BJ (cell line): Measurements from ENCODE around the gene AK2. TPM values are rescaled to one million over a fixed set of nuclear protein-coding genes. Genes with fewer than 3 reads are reported as not detected.
"Not testable (repeated sequence)": the region's sequence is repeated elsewhere in the genome, so short reads cannot be mapped to it uniquely, and the experiment has no call there.

Experiments used
- CTCF ChIA-PET: fragments of 350-600 bp; formaldehyde crosslinking; extraction: SDS; loops from one replicate; lab custom pipeline; 2021; ENCODE audit warnings: antibody characterized with exemption, inconsistent platforms; lab: Yijun Ruan, JAX
- POLR2A ChIA-PET: fragments of 300-600 bp; sonication (Branson Sonifier 250); formaldehyde crosslinking; extraction: SDS; loops from one replicate; lab custom pipeline; 2021; ENCODE audit warnings: antibody characterized with exemption; lab: Charles Lee
- DNase-seq: peaks from one replicate; pipeline ENCODE4 v3.0.0-alpha.2; 2011; ENCODE audit warnings: low read depth
- H3K27me3 ChIP-seq: 2 replicates; pipeline ENCODE4 v1.6.0; 2011; ENCODE audit warnings: low read length; ENCODE audit not compliant: control insufficient read depth, insufficient read depth
- H3K36me3 ChIP-seq: 2 replicates; pipeline ENCODE4 v1.5.1; 2011; ENCODE audit warnings: low read length; ENCODE audit not compliant: control insufficient read depth, insufficient read depth
- H3K4me3 ChIP-seq: 2 replicates; pipeline ENCODE4 v1.5.1; 2011; ENCODE audit warnings: low read depth, mild to moderate bottlenecking, control low read depth, low read length
- polyA plus RNA-seq: library from polyadenylated mRNA; depleted of rRNA; stranded (reverse); fragments of >200 nt; gene quantifications from 2 replicates; pipeline ENCODE4 v1.2.3, GENCODE V29; 2011
- TF ChIP-seq, protein P1 (sequence below): IDR thresholded peaks from 2 replicates; pipeline ENCODE4 v1.5.1; 2011; ENCODE audit warnings: low read depth, mild to moderate bottlenecking, control low read depth, inconsistent platforms, low read length, moderate library complexity; ENCODE audit not compliant: insufficient read depth

Gene AK2
- polyA plus RNA-seq, 1 experiment = 131 TPM

DNA sequence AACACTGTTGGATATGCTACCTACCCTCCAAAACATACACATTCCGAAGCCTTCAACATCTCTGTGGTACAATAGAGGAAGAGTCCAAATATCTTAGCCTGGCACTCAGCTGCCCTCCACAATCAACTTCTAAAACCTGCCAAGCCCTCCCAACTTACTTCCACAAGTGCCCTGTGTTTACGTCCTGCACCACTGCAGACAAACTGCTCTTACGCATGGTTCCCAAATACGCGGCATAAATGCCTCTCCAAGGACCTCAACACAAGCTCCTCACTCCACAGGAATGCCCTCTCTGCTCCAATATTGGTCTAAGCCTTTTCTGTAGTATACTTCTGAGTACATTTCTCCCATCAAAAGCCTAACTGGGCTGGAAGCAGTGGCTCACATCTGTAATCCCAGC is 6.8 kb downstream of the AK2 start:
- H3K4me3 ChIP-seq = no peak overlapping the region
- ChIA-PET POLR2A (no interaction called here), CTCF (interaction anchor here (0.9 to 1.3 kb wide), 4 partner anchors 10 to 93 kb away, joined by 3 to 4 read pairs (median 3); no protein-coding TSS in a partner anchor)
- no peaks in the 10 kb centered on the region for H3K27me3 ChIP-seq
- peaks cover 4% of the 10 kb centered on the region for H3K36me3 ChIP-seq
- TF ChIP-seq, protein P1, sequence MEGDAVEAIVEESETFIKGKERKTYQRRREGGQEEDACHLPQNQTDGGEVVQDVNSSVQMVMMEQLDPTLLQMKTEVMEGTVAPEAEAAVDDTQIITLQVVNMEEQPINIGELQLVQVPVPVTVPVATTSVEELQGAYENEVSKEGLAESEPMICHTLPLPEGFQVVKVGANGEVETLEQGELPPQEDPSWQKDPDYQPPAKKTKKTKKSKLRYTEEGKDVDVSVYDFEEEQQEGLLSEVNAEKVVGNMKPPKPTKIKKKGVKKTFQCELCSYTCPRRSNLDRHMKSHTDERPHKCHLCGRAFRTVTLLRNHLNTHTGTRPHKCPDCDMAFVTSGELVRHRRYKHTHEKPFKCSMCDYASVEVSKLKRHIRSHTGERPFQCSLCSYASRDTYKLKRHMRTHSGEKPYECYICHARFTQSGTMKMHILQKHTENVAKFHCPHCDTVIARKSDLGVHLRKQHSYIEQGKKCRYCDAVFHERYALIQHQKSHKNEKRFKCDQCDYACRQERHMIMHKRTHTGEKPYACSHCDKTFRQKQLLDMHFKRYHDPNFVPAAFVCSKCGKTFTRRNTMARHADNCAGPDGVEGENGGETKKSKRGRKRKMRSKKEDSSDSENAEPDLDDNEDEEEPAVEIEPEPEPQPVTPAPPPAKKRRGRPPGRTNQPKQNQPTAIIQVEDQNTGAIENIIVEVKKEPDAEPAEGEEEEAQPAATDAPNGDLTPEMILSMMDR = no peak
- no peak for DNase-seq

DNA sequence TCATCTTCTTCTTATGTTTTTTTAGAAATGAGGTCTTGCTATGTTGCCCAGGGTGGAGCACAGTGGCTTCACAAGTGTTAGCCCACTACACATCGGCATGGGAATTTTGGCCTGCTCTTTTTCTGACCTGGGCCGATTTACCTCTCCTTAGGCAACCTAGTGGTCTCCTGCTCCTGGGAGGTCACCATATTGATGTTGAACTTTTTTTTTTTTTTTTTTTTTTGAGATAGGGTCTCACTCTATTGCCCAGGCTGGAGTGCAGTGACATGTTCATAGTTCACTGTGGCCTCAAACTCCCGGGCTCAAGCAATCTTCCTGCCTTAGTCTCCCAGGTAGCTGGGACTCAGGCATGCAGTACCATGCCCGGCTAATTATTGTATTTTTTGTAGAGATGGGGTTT is 7.5 kb downstream of the AK2 start:
- Histone ChIP-seq H3K4me3 (no peak overlapping the region), H3K27me3 (no peaks in the 10 kb centered on the region), H3K36me3 (peaks cover 4% of the 10 kb centered on the region)
- POLR2A ChIA-PET = no interaction called here
- DNase-seq = no peak
- TF ChIP-seq, protein P1 = no peak
- CTCF ChIA-PET = no interaction called here

DNA sequence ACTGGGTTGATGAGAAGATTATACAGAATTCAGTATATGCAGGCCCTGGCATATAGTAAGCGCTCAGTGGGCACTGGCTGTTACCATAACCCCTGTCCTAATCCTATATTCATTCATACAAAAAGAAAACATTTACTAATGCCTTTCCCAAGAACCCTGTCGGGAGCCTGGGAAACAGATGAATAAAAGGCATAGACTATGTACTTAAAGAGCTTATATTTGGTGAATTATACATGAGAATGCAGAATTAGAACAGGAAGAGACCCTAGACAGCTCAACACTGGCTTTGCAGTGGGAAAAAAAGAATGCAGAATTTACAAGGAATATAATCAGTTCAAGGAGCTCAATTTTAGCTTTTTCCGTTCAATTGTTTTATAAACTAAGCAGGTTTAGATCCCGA is 10.9 kb downstream of the AK2 start:
- POLR2A ChIA-PET = no interaction called here
- Histone ChIP-seq H3K36me3 (peaks cover 12% of the 10 kb centered on the region), H3K27me3 (no peaks in the 10 kb centered on the region), H3K4me3 (no peak overlapping the region)
- no peak for DNase-seq
- TF ChIP-seq, protein P1 = no peak
- CTCF ChIA-PET = interaction anchor here (0.6 to 1.5 kb wide), 3 partner anchors 19 to 1651 kb away, joined by 4 read pairs; no protein-coding TSS in a partner anchor

DNA sequence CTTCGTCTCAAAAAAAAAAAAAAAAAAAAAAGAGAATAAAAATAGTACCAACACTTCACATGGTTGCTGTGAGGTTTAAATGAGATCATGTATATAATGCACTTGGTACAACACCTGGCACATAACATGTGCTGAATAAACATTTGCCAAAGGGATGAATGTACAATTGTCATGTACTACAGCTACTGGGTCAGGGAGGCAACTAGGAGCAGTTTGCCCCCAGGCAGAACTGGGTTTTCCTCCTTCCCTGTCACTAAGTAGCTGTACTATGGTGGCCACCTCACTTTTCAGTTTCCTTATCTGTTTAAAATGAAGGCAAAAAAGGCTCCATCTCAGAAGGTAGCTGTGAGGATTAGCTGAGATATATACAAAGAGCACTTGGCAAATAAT is 11.5 kb downstream of the AK2 start:
- Histone ChIP-seq H3K36me3 (peaks cover 14% of the 10 kb centered on the region), H3K4me3 (no peak overlapping the region), H3K27me3 (no peaks in the 10 kb centered on the region)
- TF ChIP-seq, protein P1 = no peak
- ChIA-PET POLR2A (interaction anchor here (0.6 kb wide), 1 partner anchor 605 kb away, joined by 24 read pairs; no protein-coding TSS in a partner anchor), CTCF (interaction anchor here (0.7 to 1.3 kb wide), 3 partner anchors 10 to 92 kb away, joined by 3 to 4 read pairs (median 3); no protein-coding TSS in a partner anchor)
- no peak for DNase-seq

DNA sequence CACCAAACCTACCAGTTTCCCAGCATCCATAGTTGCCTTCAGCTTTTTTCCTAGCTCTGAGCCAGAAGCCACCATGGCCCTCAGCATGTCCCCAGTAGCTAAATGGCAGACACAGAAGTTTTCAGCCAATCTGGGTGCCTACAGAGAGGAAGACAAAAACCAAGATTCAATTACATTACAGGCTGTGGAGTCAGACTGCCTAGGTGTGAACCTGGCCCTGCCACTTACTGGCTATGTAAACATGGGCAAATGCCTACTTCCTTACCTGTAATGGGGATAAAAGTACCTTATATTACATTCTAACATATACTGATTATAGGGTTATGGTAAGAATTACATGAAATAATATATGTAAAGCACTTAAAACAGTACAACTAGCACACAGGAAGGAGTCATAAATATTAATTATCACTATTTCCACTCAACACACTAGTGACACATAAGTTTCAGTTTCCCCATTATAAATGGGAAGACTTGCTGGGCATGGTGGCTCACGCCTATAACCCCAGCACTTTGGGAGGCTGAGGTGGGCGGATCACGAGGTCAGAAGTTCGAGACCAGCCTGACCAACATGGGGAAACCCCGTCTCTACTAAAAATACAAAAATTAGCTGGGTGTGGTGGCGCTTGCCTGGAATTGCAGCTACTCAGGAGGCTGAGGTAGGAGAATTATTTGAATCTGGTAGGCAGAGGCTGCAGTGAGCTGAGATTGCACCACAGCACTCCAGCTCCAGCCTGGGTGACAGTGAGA is 12.1 kb downstream of the AK2 start:
- not testable (repeated sequence) for DNase-seq, H3K4me3 ChIP-seq, H3K27me3 ChIP-seq
- H3K36me3 ChIP-seq = peaks cover 16% of the 10 kb centered on the region
- ChIA-PET POLR2A (interaction anchor here (0.6 kb wide), 1 partner anchor 606 kb away, joined by 24 read pairs; no protein-coding TSS in a partner anchor), CTCF (interaction anchor here (0.7 to 1.3 kb wide), 4 partner anchors 10 to 91 kb away, joined by 3 to 4 read pairs (median 3); no protein-coding TSS in a partner anchor)
